Measurements from ENCODE around the gene SLC17A6. TPM values are rescaled to one million over a fixed set of nuclear protein-coding genes. Genes with fewer than 3 reads are reported as not detected.

Gene SLC17A6
- total and polyA plus RNA-seq, 2 experiments from 2014 or later = not detected

GRCh38 chr11:22342211-22343031 is 4.2 kb downstream of the SLC17A6 start:
- no peak for TF ChIP-seq CTCF (IDR thresholded peaks at IDR 0.05; ENCODE audit: low read depth, low read length)
- no peak overlapping the region for H3K4me3 ChIP-seq
- peaks cover 89% of the 10 kb centered on the region for H3K27me3 ChIP-seq
- H3K9me3 ChIP-seq (ENCODE audit: low read depth) = no peaks in the 10 kb centered on the region
- H3K36me3 ChIP-seq = no peaks in the 10 kb centered on the region
- DNase-seq (ENCODE audit: low read depth in 1 of 2, low spot score in 1 of 2) = no peak
- H3K4me1 ChIP-seq (ENCODE audit: low read depth) = no peaks in the 10 kb centered on the region
- no peak overlapping the region for H3K27ac ChIP-seq

- H3K27me3 ChIP-seq = peaks cover 84% of the 10 kb centered on the region
- no peak for TF ChIP-seq CTCF (IDR thresholded peaks at IDR 0.05; ENCODE audit: low read depth, low read length)
- H3K27ac ChIP-seq = no peak overlapping the region
- H3K9me3 ChIP-seq (ENCODE audit: low read depth) = no peaks in the 10 kb centered on the region
- no peaks in the 10 kb centered on the region for H3K36me3 ChIP-seq
- no peak overlapping the region for H3K4me3 ChIP-seq
- H3K4me1 ChIP-seq (ENCODE audit: low read depth) = no peaks in the 10 kb centered on the region
- DNase-seq (ENCODE audit: low read depth in 1 of 2, low spot score in 1 of 2) = no peak
Measured at GRCh38 chr11:22343032-22343324, 4.8 kb downstream of the SLC17A6 start.

GRCh38 chr11:22343371-22344032 is 5.3 kb downstream of the SLC17A6 start:
- H3K9me3 ChIP-seq (ENCODE audit: low read depth) = no peaks in the 10 kb centered on the region
- H3K27me3 ChIP-seq = peaks cover 79% of the 10 kb centered on the region
- no peak overlapping the region for H3K4me3 ChIP-seq
- DNase-seq (ENCODE audit: low read depth in 1 of 2, low spot score in 1 of 2) = peak in 1 of 2 donors; percentile 5
- no peak overlapping the region for H3K27ac ChIP-seq
- no peaks in the 10 kb centered on the region for H3K36me3 ChIP-seq
- no peak for TF ChIP-seq CTCF (IDR thresholded peaks at IDR 0.05; ENCODE audit: low read depth, low read length)
- H3K4me1 ChIP-seq (ENCODE audit: low read depth) = no peaks in the 10 kb centered on the region

- no peaks in the 10 kb centered on the region for H3K4me1 ChIP-seq (ENCODE audit: low read depth)
- H3K36me3 ChIP-seq = no peaks in the 10 kb centered on the region
- peaks cover 74% of the 10 kb centered on the region for H3K27me3 ChIP-seq
- no peak overlapping the region for H3K27ac ChIP-seq
- no peak for DNase-seq (ENCODE audit: low read depth in 1 of 2, low spot score in 1 of 2)
- no peaks in the 10 kb centered on the region for H3K9me3 ChIP-seq (ENCODE audit: low read depth)
- H3K4me3 ChIP-seq = no peak overlapping the region
- no peak for TF ChIP-seq CTCF (IDR thresholded peaks at IDR 0.05; ENCODE audit: low read depth, low read length)
Measured at GRCh38 chr11:22344081-22344480, 5.9 kb downstream of the SLC17A6 start.

GRCh38 chr11:22346282-22346681 is 8.1 kb downstream of the SLC17A6 start:
- no peak for TF ChIP-seq CTCF (IDR thresholded peaks at IDR 0.05; ENCODE audit: low read depth, low read length)
- no peaks in the 10 kb centered on the region for H3K4me1 ChIP-seq (ENCODE audit: low read depth)
- H3K9me3 ChIP-seq (ENCODE audit: low read depth) = no peaks in the 10 kb centered on the region
- no peak overlapping the region for H3K4me3 ChIP-seq
- H3K36me3 ChIP-seq = no peaks in the 10 kb centered on the region
- H3K27ac ChIP-seq = no peak overlapping the region
- peaks cover 52% of the 10 kb centered on the region for H3K27me3 ChIP-seq
- DNase-seq (ENCODE audit: low read depth in 1 of 2, low spot score in 1 of 2) = no peak
